C4-2B (cell line): ENCODE measurements around the gene KCNK4.

Source experiments
- CTCF ChIP-seq: fragments of 450-650 bp; conservative IDR thresholded peaks from 2 replicates; pipeline ENCODE4 v1.5.1; 2017; ENCODE audit warnings: mild to moderate bottlenecking
- ZFX ChIP-seq: fragments of 450-650 bp; IDR thresholded peaks from 2 replicates; pipeline ENCODE4 v1.6.1; 2017

- TF ChIP-seq CTCF, result no peak
- no peak for TF ChIP-seq ZFX
Measured at GRCh38 chr11:64321026-64321425, 29.9 kb downstream of the KCNK4 start.
